Activated T-helper 2 cell treated with anti-CD3 and anti-CD28 coated beads, Interferon-gamma antibody, Interleukin-2, Interleukin-4, amounts not matched to agents 10 μg/mL and 5 μg/mL and 100 μg/mL, durations not matched to agents 14 hours and 24 hours and 36 hours (primary cell): Measurements from ENCODE around the gene AKAP13. TPM values are rescaled to one million over a fixed set of nuclear protein-coding genes. Genes with fewer than 3 reads are reported as not detected.

Source experiments
- DNase-seq: peaks from one replicate; pipeline ENCODE4 v3.0.0; 2021; ENCODE audit warnings: low spot score
- H3K27ac Mint-ChIP-seq: one replicate; pipeline ENCODE4 v1.8.0; 2021; ENCODE audit warnings: mixed read lengths
- H3K27me3 Mint-ChIP-seq: one replicate; pipeline ENCODE4 v1.8.0; 2021; ENCODE audit warnings: low read depth, mixed read lengths
- H3K36me3 Mint-ChIP-seq: one replicate; pipeline ENCODE4 v1.8.0; 2021; ENCODE audit warnings: low read depth, mixed read lengths
- H3K4me1 Mint-ChIP-seq: one replicate; pipeline ENCODE4 v1.8.0; 2021; ENCODE audit warnings: low read depth, mixed read lengths
- H3K4me3 Mint-ChIP-seq: one replicate; pipeline ENCODE4 v1.8.0; 2021; ENCODE audit warnings: low read depth, mild to moderate bottlenecking, moderate library complexity, mixed read lengths
- H3K9me3 Mint-ChIP-seq: one replicate; pipeline ENCODE4 v1.8.0; 2021; ENCODE audit warnings: mixed read lengths
- intact Hi-C: fragments of 100-400 bp; cut with micrococcal nuclease; formaldehyde crosslinking; loops from one replicate; pipeline ENCODE4 v1.15.1; 2023
- total RNA-seq: library from RNA; stranded (reverse); gene quantifications from 2 replicates; pipeline ENCODE4 v1.2.3, GENCODE V29; 2022

The AKAP13 gene
- total RNA-seq, 1 donor from 2014 or later = 92.1 TPM

DNA sequence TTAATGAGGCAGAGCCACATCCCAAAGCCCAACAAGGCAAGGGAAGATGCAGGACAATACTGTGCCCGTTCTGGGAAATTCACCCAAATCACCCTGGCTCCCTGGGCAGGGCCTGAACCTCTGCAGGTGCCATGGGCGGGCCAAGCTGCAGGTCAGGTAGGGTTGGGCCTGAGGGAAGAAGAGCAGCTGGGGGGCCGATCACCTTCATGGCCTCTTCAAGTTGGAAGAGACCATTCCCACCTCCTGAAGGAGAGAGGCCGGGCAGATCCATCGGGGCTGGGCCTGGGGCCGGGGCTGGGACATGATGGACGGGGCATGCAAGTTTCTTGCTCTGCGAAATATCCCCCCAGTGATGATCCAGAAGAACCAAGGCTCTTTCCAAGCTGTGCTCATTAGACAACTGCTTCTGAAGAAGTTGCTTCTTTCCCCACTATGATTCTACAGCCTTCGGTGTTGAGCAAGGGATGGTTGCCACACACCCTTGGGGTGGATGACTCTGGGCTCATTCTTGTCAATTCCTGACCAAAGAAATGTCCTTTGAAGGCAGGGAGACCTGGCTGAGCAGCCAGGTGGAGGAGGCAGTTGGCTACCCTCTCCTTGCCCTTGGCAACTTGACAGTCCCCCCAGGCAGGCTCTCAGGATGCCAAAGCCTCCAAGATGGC lies 376.1 kb downstream of the AKAP13 start:
- H3K27ac Mint-ChIP-seq = no peak overlapping the region
- no peak overlapping the region for H3K4me3 Mint-ChIP-seq
- intact Hi-C loops = no loop called here
- H3K4me1 Mint-ChIP-seq = peaks cover 3% of the 10 kb centered on the region
- H3K27me3 Mint-ChIP-seq = no peaks in the 10 kb centered on the region
- no peak for DNase-seq
- peaks cover 3% of the 10 kb centered on the region for H3K36me3 Mint-ChIP-seq
- no peaks in the 10 kb centered on the region for H3K9me3 Mint-ChIP-seq

DNA sequence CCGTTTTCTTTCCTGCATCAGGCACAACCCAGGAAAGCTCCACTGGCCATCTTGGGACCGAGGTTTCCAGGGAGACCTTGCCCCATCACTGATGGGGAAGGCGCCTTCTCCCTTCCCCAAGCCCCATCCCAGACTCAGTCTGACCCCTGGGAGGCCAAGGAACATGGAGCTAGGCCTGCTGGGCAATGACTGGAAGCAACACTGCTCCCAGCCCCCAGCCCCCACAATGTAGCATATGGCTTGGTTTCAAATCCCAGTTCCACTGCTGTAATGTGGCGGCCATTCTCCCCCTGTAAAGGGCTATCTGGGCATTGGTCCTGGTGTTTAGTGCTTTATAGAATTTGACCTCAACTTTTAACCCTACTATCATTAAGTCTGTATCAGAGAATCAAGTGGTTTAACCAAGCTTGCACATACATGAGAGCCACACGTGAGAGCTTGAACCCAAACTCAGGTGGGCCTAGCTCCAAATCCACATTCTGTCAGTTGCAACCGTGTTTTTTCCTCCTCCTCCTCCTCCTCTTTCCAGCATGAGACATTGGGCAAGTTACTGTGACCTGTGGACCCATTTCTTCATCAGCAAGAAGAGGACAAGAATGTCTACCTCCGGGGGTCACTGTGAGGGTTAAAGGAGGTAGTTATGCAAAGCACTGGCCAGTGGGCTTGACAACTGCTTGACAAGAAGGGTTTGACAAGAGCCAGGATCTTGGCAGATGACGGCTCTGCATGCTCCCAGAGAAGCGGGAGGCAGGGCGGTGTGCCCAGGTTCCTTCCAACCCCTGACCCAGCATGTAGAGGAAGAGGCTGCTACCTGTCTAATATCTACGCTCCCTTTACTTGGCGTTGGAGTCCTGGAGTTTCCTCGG lies 376.9 kb downstream of the AKAP13 start:
- Mint-ChIP-seq H3K4me1 (peaks cover 3% of the 10 kb centered on the region), H3K4me3 (no peak overlapping the region), H3K27ac (no peak overlapping the region), H3K27me3 (no peaks in the 10 kb centered on the region), H3K36me3 (peaks cover 3% of the 10 kb centered on the region), H3K9me3 (no peaks in the 10 kb centered on the region)
- DNase-seq = no peak
- intact Hi-C loops = no loop called here

DNA sequence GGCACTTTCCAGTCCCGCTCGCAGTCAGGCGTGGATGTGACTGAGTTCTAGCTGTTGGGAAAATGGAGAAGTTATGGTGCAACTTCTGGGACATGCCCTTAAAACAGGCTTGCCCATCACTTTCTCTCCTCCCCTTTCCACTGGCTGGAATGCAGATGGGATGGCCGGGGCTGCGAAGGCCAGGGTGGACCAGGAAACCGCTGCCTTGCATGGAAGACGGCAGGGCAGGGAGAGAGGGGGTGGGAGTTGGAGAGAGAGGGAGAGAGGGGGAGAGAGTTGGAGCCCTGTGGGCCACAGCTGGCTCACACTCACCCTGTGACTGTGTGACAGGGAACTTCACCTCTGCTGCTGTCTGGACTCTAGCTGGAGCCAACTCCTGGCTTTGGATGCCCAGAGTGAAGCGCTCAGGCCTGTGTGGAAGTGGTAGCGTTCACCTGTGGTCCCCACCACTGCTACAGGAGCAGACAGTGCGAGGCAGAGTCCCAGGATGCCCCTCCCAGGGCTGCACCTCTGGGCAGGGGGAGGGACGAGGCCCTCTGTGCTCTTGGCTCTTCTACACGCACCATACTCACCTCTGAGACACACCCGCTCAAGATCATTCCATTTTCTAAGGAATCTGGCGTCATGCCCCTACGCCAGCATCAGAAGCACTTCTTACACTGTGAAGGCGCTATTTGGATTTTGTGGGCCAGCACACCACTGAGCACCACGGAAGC lies 377.7 kb downstream of the AKAP13 start:
- Mint-ChIP-seq H3K4me1 (no peaks in the 10 kb centered on the region), H3K4me3 (no peak overlapping the region), H3K36me3 (no peaks in the 10 kb centered on the region), H3K9me3 (no peaks in the 10 kb centered on the region), H3K27ac (no peak overlapping the region), H3K27me3 (no peaks in the 10 kb centered on the region)
- intact Hi-C loops = no loop called here
- DNase-seq = no peak

DNA sequence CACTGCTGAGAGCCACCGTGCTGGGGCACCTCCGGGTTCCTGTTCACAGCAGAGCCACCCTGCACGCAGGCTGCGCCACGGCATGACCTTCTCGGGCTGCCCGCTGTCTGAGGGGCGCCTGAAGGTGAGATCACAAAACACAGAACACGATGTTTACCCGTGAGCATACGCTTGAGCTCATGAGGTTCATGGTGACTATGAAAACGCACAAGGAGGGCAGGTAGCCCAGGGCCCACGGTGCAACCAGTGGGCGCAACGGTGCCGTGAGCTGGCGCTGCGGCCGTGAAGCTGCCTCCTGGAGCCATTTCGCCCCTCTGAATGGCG lies 378.2 kb downstream of the AKAP13 start:
- intact Hi-C loops = no loop called here
- Mint-ChIP-seq H3K36me3 (no peaks in the 10 kb centered on the region), H3K9me3 (no peaks in the 10 kb centered on the region), H3K4me3 (no peak overlapping the region), H3K4me1 (no peaks in the 10 kb centered on the region), H3K27ac (no peak overlapping the region), H3K27me3 (no peaks in the 10 kb centered on the region)
- no peak for DNase-seq

DNA sequence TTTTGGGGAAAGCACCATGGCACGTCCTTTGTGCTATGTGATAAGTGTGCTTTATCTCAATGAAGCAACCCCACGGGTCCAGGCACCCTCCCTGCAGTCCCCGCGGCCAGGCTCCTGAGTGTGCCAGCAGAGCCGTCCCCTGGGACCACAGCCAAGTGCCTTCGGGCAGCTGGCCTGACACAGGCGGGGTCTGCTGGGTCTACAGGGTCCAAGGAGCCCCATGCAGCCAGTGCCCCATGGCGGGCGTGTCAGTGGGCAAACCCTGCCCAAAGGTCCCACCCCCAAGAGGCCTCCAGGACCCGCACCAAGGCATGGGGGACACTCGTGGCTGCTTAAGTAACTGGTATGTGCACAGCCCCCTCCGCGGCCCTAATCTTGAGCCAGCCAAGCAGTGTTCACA lies 379.0 kb downstream of the AKAP13 start:
- intact Hi-C loops = no loop called here

DNA sequence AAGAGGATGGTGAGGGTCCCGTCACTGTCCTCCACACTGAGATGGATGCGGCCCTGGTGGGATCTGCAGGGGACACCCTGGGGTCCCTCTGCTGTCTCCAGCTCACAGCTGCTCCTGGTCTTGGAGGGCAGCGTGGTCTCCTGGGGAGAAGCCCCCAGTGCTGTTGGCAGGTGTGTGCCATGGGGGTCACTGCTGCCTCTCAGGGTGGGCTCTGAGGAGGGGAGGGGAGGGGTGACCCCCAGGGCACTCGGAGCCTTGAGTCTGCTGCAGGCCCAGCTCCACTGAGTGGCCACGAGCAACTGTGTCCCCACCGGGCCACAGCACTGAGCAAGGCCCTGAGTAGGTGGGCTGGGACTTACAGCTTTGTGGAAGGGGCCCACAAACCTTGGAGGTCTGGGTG lies 379.6 kb downstream of the AKAP13 start:
- H3K4me1 Mint-ChIP-seq = peaks cover 5% of the 10 kb centered on the region
- no peak overlapping the region for H3K27ac Mint-ChIP-seq
- DNase-seq = no peak
- H3K36me3 Mint-ChIP-seq = no peaks in the 10 kb centered on the region
- H3K4me3 Mint-ChIP-seq = no peak overlapping the region
- intact Hi-C loops = no loop called here
- no peaks in the 10 kb centered on the region for H3K9me3 Mint-ChIP-seq
- no peaks in the 10 kb centered on the region for H3K27me3 Mint-ChIP-seq

More for the DNA sequence above, 379.0 kb downstream of the AKAP13 start:
- H3K27ac Mint-ChIP-seq = no peak overlapping the region
- H3K36me3 Mint-ChIP-seq = no peaks in the 10 kb centered on the region
- no peaks in the 10 kb centered on the region for H3K4me1 Mint-ChIP-seq
- DNase-seq = no peak
- no peak overlapping the region for H3K4me3 Mint-ChIP-seq
- H3K9me3 Mint-ChIP-seq = no peaks in the 10 kb centered on the region
- no peaks in the 10 kb centered on the region for H3K27me3 Mint-ChIP-seq

DNA sequence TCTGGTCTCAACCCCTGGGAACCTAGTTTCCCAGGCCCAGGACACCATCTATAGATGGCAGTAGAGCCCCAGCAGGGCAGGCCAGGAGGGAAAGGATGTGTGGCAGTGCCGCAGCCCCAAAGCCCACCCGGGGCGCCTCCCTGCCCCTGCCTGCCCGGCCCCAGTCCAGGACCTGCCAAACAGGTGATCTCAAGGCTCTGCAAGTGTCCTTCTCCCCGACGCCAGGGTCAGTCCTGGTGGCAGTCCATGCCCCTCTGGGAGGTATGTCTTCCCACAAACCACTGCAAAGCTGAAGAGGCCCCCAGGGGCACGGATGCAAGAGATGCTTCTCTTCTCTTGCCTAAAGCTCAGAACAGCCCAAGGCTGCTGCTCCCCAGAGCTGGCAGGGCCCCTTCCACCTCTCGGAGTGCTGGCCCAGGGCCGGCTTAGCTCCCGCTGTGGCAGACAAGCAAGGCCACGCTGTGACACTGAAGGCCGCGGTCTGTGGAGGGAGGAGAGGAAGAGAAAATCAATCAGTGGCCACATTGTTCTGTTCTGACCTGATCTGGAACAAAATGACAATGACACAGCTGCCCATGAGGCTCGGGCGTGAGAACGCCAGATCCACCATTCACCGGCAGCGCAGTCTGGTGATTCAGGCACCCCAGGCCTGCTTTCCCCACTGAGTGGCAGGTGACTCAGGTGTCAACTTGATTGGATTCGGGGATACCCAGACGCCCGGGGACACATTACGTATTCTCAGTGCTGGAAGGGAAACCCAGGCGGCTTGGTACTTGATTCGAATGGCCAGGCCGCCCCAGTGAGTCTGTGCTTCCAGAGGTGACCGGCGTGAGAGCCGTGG lies 380.3 kb downstream of the AKAP13 start:
- Mint-ChIP-seq H3K4me3 (no peak overlapping the region), H3K36me3 (no peaks in the 10 kb centered on the region), H3K9me3 (no peaks in the 10 kb centered on the region), H3K27me3 (no peaks in the 10 kb centered on the region), H3K27ac (no peak overlapping the region), H3K4me1 (peaks cover 5% of the 10 kb centered on the region)
- intact Hi-C loops = no loop called here
- no peak for DNase-seq

DNA sequence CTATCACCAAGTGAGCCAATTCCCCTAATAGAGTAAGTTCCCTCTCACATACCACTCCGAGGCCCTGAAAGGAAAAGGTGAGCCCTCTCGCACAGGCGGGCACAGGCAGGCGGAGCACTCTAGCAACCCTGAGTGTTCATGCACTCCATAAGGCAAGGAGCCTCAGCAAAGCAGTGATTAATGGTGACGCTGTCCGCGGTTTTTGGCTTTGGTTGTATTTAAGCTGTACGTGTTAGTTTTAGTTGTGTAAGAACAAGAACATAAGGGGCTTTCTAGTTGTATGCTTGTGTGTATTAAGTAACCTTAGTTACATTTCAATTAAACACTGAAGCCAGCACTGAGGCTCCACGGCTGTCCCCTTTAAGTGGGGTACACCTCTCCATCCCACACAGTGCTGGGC lies 381.2 kb downstream of the AKAP13 start:
- intact Hi-C loops = no loop called here
- no peaks in the 10 kb centered on the region for H3K27me3 Mint-ChIP-seq

DNA sequence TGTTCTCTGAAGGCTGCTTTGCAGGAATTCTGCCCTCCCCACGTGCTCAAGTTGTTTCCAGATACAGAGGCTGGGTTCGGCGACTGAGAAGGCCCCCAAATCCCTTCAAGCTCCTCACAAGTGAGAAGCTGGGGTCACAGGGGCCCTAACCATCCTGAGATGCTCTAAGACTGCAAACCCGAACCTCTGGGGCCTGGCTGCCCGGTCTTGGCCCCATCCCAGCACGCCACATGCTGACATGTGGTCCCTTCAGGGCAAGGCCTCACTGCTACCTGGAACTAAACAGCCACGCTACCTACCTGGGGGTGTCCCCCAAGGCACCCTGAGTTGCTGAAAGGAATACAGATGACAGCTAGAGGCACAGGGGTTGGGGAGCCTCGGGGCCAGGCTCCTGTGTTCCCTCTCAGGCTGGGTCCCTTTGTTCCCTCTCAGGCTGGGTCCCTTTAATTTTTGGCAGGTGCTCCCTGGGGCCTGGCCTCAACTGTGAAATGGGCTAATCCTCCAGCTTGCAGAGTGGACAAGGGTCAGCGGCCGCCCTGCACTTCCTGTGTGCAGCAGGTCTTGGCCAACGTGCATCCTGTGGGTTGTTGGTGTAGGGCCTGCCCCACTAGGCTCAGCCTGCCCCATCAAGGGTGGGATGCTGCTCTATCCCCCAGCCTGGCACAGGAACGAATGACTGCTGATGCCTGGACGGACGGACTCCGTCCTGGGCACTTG lies 381.8 kb downstream of the AKAP13 start:
- intact Hi-C loops = no loop called here
- no peaks in the 10 kb centered on the region for H3K36me3 Mint-ChIP-seq
- no peaks in the 10 kb centered on the region for H3K9me3 Mint-ChIP-seq
- no peaks in the 10 kb centered on the region for H3K27me3 Mint-ChIP-seq
- DNase-seq = no peak
- no peak overlapping the region for H3K4me3 Mint-ChIP-seq
- H3K27ac Mint-ChIP-seq = no peak overlapping the region
- H3K4me1 Mint-ChIP-seq = peaks cover 5% of the 10 kb centered on the region

More for the DNA sequence above, 381.2 kb downstream of the AKAP13 start:
- Mint-ChIP-seq H3K36me3 (no peaks in the 10 kb centered on the region), H3K27ac (no peak overlapping the region), H3K4me3 (no peak overlapping the region), H3K4me1 (peaks cover 5% of the 10 kb centered on the region), H3K9me3 (no peaks in the 10 kb centered on the region)
- no peak for DNase-seq

DNA sequence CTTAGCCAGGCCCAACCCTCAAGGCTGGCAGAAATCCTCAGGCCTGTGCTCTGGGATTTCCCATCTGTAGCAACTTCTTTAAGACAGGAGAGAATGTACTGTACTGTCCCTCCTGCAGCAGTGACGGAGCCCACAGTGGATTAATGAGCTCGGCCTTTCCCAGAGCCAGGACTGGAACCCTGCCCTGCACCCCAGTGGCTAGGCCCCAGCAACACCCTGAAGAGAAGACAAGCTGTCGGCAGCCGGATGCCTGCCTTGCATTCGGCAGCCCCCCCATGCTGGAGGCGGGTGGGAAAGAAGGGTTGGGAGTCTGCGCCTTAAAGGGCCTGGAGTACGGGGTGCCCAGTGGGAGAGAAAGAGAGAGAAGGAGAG lies 382.3 kb downstream of the AKAP13 start:
- H3K4me1 Mint-ChIP-seq = peaks cover 5% of the 10 kb centered on the region
- DNase-seq = no peak
- H3K4me3 Mint-ChIP-seq = no peak overlapping the region
- no peaks in the 10 kb centered on the region for H3K36me3 Mint-ChIP-seq
- H3K27ac Mint-ChIP-seq = no peak overlapping the region
- intact Hi-C loops = no loop called here
- no peaks in the 10 kb centered on the region for H3K27me3 Mint-ChIP-seq
- no peaks in the 10 kb centered on the region for H3K9me3 Mint-ChIP-seq

DNA sequence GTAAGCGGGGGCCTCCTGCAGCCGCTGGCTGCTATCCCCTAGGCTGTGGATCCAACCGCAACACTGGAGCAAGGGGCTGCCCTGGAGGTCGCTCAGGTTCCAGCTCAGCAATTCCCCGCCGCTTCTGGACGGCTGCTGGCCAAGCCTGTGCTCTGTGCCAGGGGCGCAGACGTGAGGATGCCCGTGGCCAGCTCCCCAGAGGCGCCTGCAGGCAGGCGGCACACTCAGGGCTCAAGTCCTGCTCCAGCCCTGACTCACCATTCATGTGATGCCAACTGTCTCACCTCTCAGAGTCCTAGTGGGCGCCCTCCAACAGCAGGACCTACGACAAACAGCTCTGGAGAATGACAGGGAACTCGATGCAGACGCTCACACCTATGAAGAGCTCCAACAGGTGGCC lies 382.8 kb downstream of the AKAP13 start:
- intact Hi-C loops = no loop called here
- H3K4me1 Mint-ChIP-seq = peaks cover 5% of the 10 kb centered on the region
- no peaks in the 10 kb centered on the region for H3K9me3 Mint-ChIP-seq
- H3K27me3 Mint-ChIP-seq = no peaks in the 10 kb centered on the region
- H3K36me3 Mint-ChIP-seq = no peaks in the 10 kb centered on the region
- DNase-seq = no peak
- H3K4me3 Mint-ChIP-seq = no peak overlapping the region
- H3K27ac Mint-ChIP-seq = no peak overlapping the region
